Activated CD4-positive, alpha-beta T cell treated with anti-CD3 and anti-CD28 coated beads, Interleukin-2, Interleukin-6, amounts not matched to agents 100 ng/mL and 50 ng/mL, durations not matched to agents 16 hours and 8 hours (primary cell): ENCODE results near the gene TSPAN12.

Experiments used
- DNase-seq: peaks from one replicate; pipeline ENCODE4 v3.0.0-alpha.2; 2020

The TSPAN12 gene

GRCh38 chr7:120842121-120842621, 15.8 kb downstream of the TSPAN12 start:
- DNase-seq = no peak

GRCh38 chr7:120841608-120842007, 16.3 kb downstream of the TSPAN12 start:
- no peak for DNase-seq

- no peak for DNase-seq
These were observed 19.7 kb downstream of the TSPAN12 start for GRCh38 chr7:120838281-120838682.

- DNase-seq = no peak
These were observed 20.3 kb downstream of the TSPAN12 start for GRCh38 chr7:120837599-120837998.

- DNase-seq = no peak
These were observed 21.3 kb downstream of the TSPAN12 start for GRCh38 chr7:120836556-120837115.

- DNase-seq = no peak
These were observed 23.2 kb downstream of the TSPAN12 start for GRCh38 chr7:120834726-120835125.

- no peak for DNase-seq
These were observed 24.4 kb downstream of the TSPAN12 start for GRCh38 chr7:120833546-120833945.

GRCh38 chr7:120832803-120833202, 25.1 kb downstream of the TSPAN12 start:
- DNase-seq = no peak

GRCh38 chr7:120831260-120831659, 26.7 kb downstream of the TSPAN12 start:
- no peak for DNase-seq

GRCh38 chr7:120829487-120829886, 28.5 kb downstream of the TSPAN12 start:
- DNase-seq = no peak

- no peak for DNase-seq
These were observed 29.4 kb downstream of the TSPAN12 start for GRCh38 chr7:120828528-120828927.

- no peak for DNase-seq
These were observed 30.4 kb downstream of the TSPAN12 start for GRCh38 chr7:120827371-120828118.

- no peak for DNase-seq
These were observed 32.4 kb downstream of the TSPAN12 start for GRCh38 chr7:120825576-120825975.

GRCh38 chr7:120825152-120825551, 32.8 kb downstream of the TSPAN12 start:
- no peak for DNase-seq

- DNase-seq = no peak
These were observed 38.1 kb downstream of the TSPAN12 start for GRCh38 chr7:120819861-120820260.

GRCh38 chr7:120817851-120818250, 40.1 kb downstream of the TSPAN12 start:
- DNase-seq = no peak

- no peak for DNase-seq
These were observed 43.5 kb downstream of the TSPAN12 start for GRCh38 chr7:120814253-120814939.

GRCh38 chr7:120813546-120814252, 44.2 kb downstream of the TSPAN12 start:
- no peak for DNase-seq

GRCh38 chr7:120813089-120813488, 44.9 kb downstream of the TSPAN12 start:
- DNase-seq = no peak

- DNase-seq = no peak
These were observed 48.7 kb downstream of the TSPAN12 start for GRCh38 chr7:120809260-120809659.

- no peak for DNase-seq
These were observed 50.6 kb downstream of the TSPAN12 start for GRCh38 chr7:120807390-120807789.

GRCh38 chr7:120806669-120807068, 51.3 kb downstream of the TSPAN12 start:
- no peak for DNase-seq
